Vagina (tissue), 2 donors: Measurements from ENCODE around the gene GMNC.

Source experiments
- CTCF ChIP-seq, 3 experiments: fragments of 450-650 bp in 2 of 3; fragments of 200-600 bp in 1 of 3; sonication (generic) in 1 of 3; IDR thresholded peaks; one replicate each; pipeline ENCODE4 v1.5.1; 2017 to 2019; ENCODE audit warnings: antibody characterized with exemption in 3 of 3, mild to moderate bottlenecking in 2 of 3, moderate library complexity in 2 of 3
- POLR2A ChIP-seq, 2 donors: fragments of 450-650 bp; IDR thresholded peaks; one replicate each; pipeline ENCODE4 v1.6.1; 2017; ENCODE audit warnings: antibody characterized with exemption in 2 of 2, mild to moderate bottlenecking in 2 of 2, moderate library complexity in 2 of 2

GRCh38 chr3:190809351-190809750 is 53.1 kb downstream of the GMNC start:
- no peak for TF ChIP-seq CTCF (IDR thresholded peaks at IDR 0.05)
- no peak for TF ChIP-seq POLR2A (IDR thresholded peaks at IDR 0.05)
